ENCODE measurements around the gene BCAS3. TPM values are rescaled to one million over a fixed set of nuclear protein-coding genes. Genes with fewer than 3 reads are reported as not detected.

The BCAS3 gene
- total RNA-seq, 1 donor from 2014 or later: 19.0 TPM

GRCh38 chr17:61387511-61388305 lies 710.1 kb downstream of the BCAS3 start:
- intact Hi-C loops (cut with micrococcal nuclease): no loop called here

GRCh38 chr17:61388561-61389356 lies 711.1 kb downstream of the BCAS3 start:
- intact Hi-C loops (cut with micrococcal nuclease): no loop called here

- intact Hi-C loops (cut with micrococcal nuclease): loop anchor here (1.0 to 2.0 kb wide), 3 partner anchors 388 to 669 kb away; no protein-coding TSS in a partner anchor
Measured at GRCh38 chr17:61389670-61390478, 712.2 kb downstream of the BCAS3 start.

- intact Hi-C loops (cut with micrococcal nuclease): loop anchor here (1.0 to 2.0 kb wide), 3 partner anchors 388 to 670 kb away; no protein-coding TSS in a partner anchor
Measured at GRCh38 chr17:61390479-61390791, 712.8 kb downstream of the BCAS3 start.

- intact Hi-C loops (cut with micrococcal nuclease): loop anchor here (2.0 kb wide), 1 partner anchor 671 kb away; no protein-coding TSS in a partner anchor
Measured at GRCh38 chr17:61391595-61392291, 714.1 kb downstream of the BCAS3 start.

- intact Hi-C loops (cut with micrococcal nuclease): no loop called here
Measured at GRCh38 chr17:61392679-61393078, 715.0 kb downstream of the BCAS3 start.

- intact Hi-C loops (cut with micrococcal nuclease): no loop called here
Measured at GRCh38 chr17:61393550-61393903, 715.9 kb downstream of the BCAS3 start.

GRCh38 chr17:61393904-61394629 lies 716.4 kb downstream of the BCAS3 start:
- intact Hi-C loops (cut with micrococcal nuclease): no loop called here

- intact Hi-C loops (cut with micrococcal nuclease): no loop called here
Measured at GRCh38 chr17:61394630-61395408, 717.2 kb downstream of the BCAS3 start.

- intact Hi-C loops (cut with micrococcal nuclease): no loop called here
Measured at GRCh38 chr17:61395409-61395982, 717.8 kb downstream of the BCAS3 start.

- intact Hi-C loops (cut with micrococcal nuclease): no loop called here
Measured at GRCh38 chr17:61395983-61396585, 718.4 kb downstream of the BCAS3 start.

- intact Hi-C loops (cut with micrococcal nuclease): no loop called here
Measured at GRCh38 chr17:61396586-61397085, 719.0 kb downstream of the BCAS3 start.

GRCh38 chr17:61397086-61397842 lies 719.6 kb downstream of the BCAS3 start:
- intact Hi-C loops (cut with micrococcal nuclease): no loop called here

GRCh38 chr17:61398721-61399130 lies 721.1 kb downstream of the BCAS3 start:
- intact Hi-C loops (cut with micrococcal nuclease): loop anchor here (1.0 kb wide), 1 partner anchor 55 kb away; no protein-coding TSS in a partner anchor

- intact Hi-C loops (cut with micrococcal nuclease): no loop called here
Measured at GRCh38 chr17:61399131-61400065, 721.7 kb downstream of the BCAS3 start, which contains the start of gene TBX2. Gene TBX2, plus strand, starts transcription at chr17:61399843. Its CDS starts 334 bp downstream, at chr17:61400177.

- intact Hi-C loops (cut with micrococcal nuclease): no loop called here
Measured at GRCh38 chr17:61400066-61400716, 722.5 kb downstream of the BCAS3 start.

All from T-helper 1 cell treated with Interleukin-12 subunit alpha and Interleukin-12 subunit beta and Interleukin-4 antibody, amounts not matched to agents 30 ng/mL and 1 ng/mL, for 36 hours (primary cell).